PC-3 (cell line): ENCODE results near the gene RABGAP1L. TPM values are rescaled to one million over a fixed set of nuclear protein-coding genes. Genes with fewer than 3 reads are reported as not detected.

Experiments used
- ATAC-seq: fragments of 200-7000 bp; cut with Tn5 transposase; 2 replicates; pipeline ENCODE4 v1.9.1; 2020; ENCODE audit warnings: mild to moderate bottlenecking, moderate library complexity
- BruUV-seq: library from RNA; stranded (reverse); fragments of 400-500 nt; replicated peaks from 2 replicates; lab custom pipeline; 2021; lab: Mats Ljungman, UMichigan
- CTCF ChIA-PET: fragments of 300-600 bp; sonication (Branson Sonifier 250); formaldehyde crosslinking; loops from one replicate; lab custom pipeline; 2022; ENCODE audit warnings: antibody characterized with exemption; lab: Charles Lee
- POLR2A ChIA-PET: fragments of 300-600 bp; sonication (Branson Sonifier 250); formaldehyde crosslinking; loops from one replicate; lab custom pipeline; 2022; ENCODE audit warnings: antibody characterized with exemption; ENCODE audit not compliant: unreplicated experiment; lab: Charles Lee
- DNase-seq: peaks from one replicate; pipeline ENCODE4 v3.0.0-alpha.2; 2015
- H2AFZ ChIP-seq: fragments of 300-600 bp; sonication (generic); 2 replicates; pipeline ENCODE4 v1.6.0; 2016; ENCODE audit warnings: antibody characterized with exemption, low read length
- H3F3A ChIP-seq: fragments of 300-600 bp; sonication (generic); one replicate; pipeline ENCODE4 v1.6.0; 2017; ENCODE audit warnings: antibody characterized with exemption, low read length, control low read depth, mild to moderate bottlenecking; ENCODE audit not compliant: unreplicated experiment
- H3K27ac ChIP-seq: fragments of 300-600 bp; sonication (generic); 2 replicates; pipeline ENCODE4 v1.5.1; 2016; ENCODE audit warnings: mild to moderate bottlenecking, low read length
- H3K27me3 ChIP-seq: fragments of 300-600 bp; sonication (generic); 2 replicates; pipeline ENCODE4 v1.6.1; 2016; ENCODE audit warnings: low read length, mixed read lengths
- H3K36me3 ChIP-seq: fragments of 300-600 bp; sonication (generic); 2 replicates; pipeline ENCODE4 v1.6.1; 2016; ENCODE audit warnings: low read depth, mixed run types, low read length, mixed read lengths
- H3K4me1 ChIP-seq: fragments of 300-600 bp; sonication (generic); 2 replicates; pipeline ENCODE4 v1.5.1; 2016; ENCODE audit warnings: low read length; ENCODE audit not compliant: insufficient read depth
- H3K4me2 ChIP-seq: fragments of 300-600 bp; sonication (generic); 2 replicates; pipeline ENCODE4 v1.6.0; 2016; ENCODE audit warnings: low read length
- H3K4me3 ChIP-seq: fragments of 300-600 bp; sonication (generic); 2 replicates; pipeline ENCODE4 v1.5.1; 2016; ENCODE audit warnings: mild to moderate bottlenecking, low read length, mixed read lengths
- H3K79me2 ChIP-seq: fragments of 300-600 bp; sonication (generic); 2 replicates; pipeline ENCODE4 v1.6.1; 2017; ENCODE audit warnings: low read length, mixed read lengths
- H3K9ac ChIP-seq: fragments of 300-600 bp; sonication (generic); 2 replicates; pipeline ENCODE4 v1.6.0; 2016; ENCODE audit warnings: mild to moderate bottlenecking, low read length
- H3K9me2 ChIP-seq: fragments of 300-600 bp; sonication (generic); replicated peaks from 2 replicates; pipeline ENCODE4 v1.6.1; 2016; ENCODE audit warnings: mixed run types, low read length, mixed read lengths
- H3K9me3 ChIP-seq: fragments of 300-600 bp; sonication (generic); 2 replicates; pipeline ENCODE4 v1.6.1; 2016; ENCODE audit warnings: low read length, mixed read lengths
- H4K20me1 ChIP-seq: fragments of 300-600 bp; sonication (generic); 2 replicates; pipeline ENCODE4 v1.6.1; 2016; ENCODE audit warnings: low read length, mixed read lengths
- CTCF ChIP-seq: fragments of 300-600 bp; sonication (generic); conservative IDR thresholded peaks from 2 replicates; pipeline ENCODE4 v1.5.1; 2017; ENCODE audit warnings: antibody characterized with exemption, low read depth, mild to moderate bottlenecking, low read length
- EZH2 ChIP-seq: fragments of 300-600 bp; sonication (generic); IDR thresholded peaks from one replicate; pipeline ENCODE4 v1.6.1; 2017; ENCODE audit warnings: antibody characterized with exemption, mild to moderate bottlenecking, low read length; ENCODE audit not compliant: unreplicated experiment
- EZH2phosphoT487 ChIP-seq: fragments of 300-600 bp; sonication (generic); IDR thresholded peaks from 2 replicates; pipeline ENCODE4 v1.6.1; 2018; ENCODE audit warnings: mild to moderate bottlenecking, antibody characterized with exemption, low read length, borderline replicate concordance
- intact Hi-C: fragments of 100-400 bp; cut with micrococcal nuclease; formaldehyde crosslinking; loops from 2 replicates; pipeline ENCODE4 v1.9.0; 2023
- total RNA-seq: library from RNA; depleted of rRNA; stranded (reverse); fragments of >200 nt; gene quantifications from 2 replicates; pipeline ENCODE4 v1.2.3, GENCODE V29; 2014

The RABGAP1L gene
- total RNA-seq, 1 experiment from 2014 or later = 24.4 TPM

- Histone ChIP-seq H3K4me3 (no peak overlapping the region), H3K79me2 (no peaks in the 10 kb centered on the region), H2AFZ (no peak overlapping the region), H3K9me2 (no peaks in the 10 kb centered on the region), H3F3A (no peaks in the 10 kb centered on the region), H3K4me2 (no peak overlapping the region), H4K20me1 (no peaks in the 10 kb centered on the region), H3K4me1 (no peaks in the 10 kb centered on the region), H3K9ac (no peak overlapping the region), H3K9me3 (no peaks in the 10 kb centered on the region), H3K27ac (no peak overlapping the region), H3K27me3 (no peaks in the 10 kb centered on the region), H3K36me3 (no peaks in the 10 kb centered on the region)
- intact Hi-C loops = no loop called here
- TF ChIP-seq CTCF (no peak), EZH2phosphoT487 (no peak), EZH2 (no peak)
- ATAC-seq = no peak
- ChIA-PET CTCF (no interaction called here), POLR2A (no interaction called here)
- BruUV-seq = no TSS peak
- no peak for DNase-seq
Observed at GRCh38 chr1:174366946-174367345, 207.6 kb downstream of the RABGAP1L start.

- no peaks in the 10 kb centered on the region for H3K4me1 ChIP-seq
- no peak for ATAC-seq
- BruUV-seq = no TSS peak
- H3K27ac ChIP-seq = no peak overlapping the region
- no peaks in the 10 kb centered on the region for H3K9me2 ChIP-seq
- CTCF ChIA-PET = no interaction called here
- no peak overlapping the region for H2AFZ ChIP-seq
- intact Hi-C loops = no loop called here
- no peaks in the 10 kb centered on the region for H3K9me3 ChIP-seq
- H4K20me1 ChIP-seq = no peaks in the 10 kb centered on the region
- H3K4me2 ChIP-seq = no peak overlapping the region
- H3K9ac ChIP-seq = no peak overlapping the region
- H3F3A ChIP-seq = no peaks in the 10 kb centered on the region
- no peak for TF ChIP-seq EZH2
- no peak for TF ChIP-seq CTCF
- no peak for TF ChIP-seq EZH2phosphoT487
- DNase-seq = no peak
- no peaks in the 10 kb centered on the region for H3K27me3 ChIP-seq
- no peaks in the 10 kb centered on the region for H3K79me2 ChIP-seq
- no peak overlapping the region for H3K4me3 ChIP-seq
- POLR2A ChIA-PET = no interaction called here
- no peaks in the 10 kb centered on the region for H3K36me3 ChIP-seq
Observed at GRCh38 chr1:174367892-174368291, 208.6 kb downstream of the RABGAP1L start.

- Histone ChIP-seq H3K27ac (no peak overlapping the region), H3K79me2 (no peaks in the 10 kb centered on the region), H3K4me1 (no peaks in the 10 kb centered on the region), H3K9ac (no peak overlapping the region), H3K9me2 (no peaks in the 10 kb centered on the region), H3F3A (no peaks in the 10 kb centered on the region), H3K9me3 (no peaks in the 10 kb centered on the region), H2AFZ (no peak overlapping the region), H3K36me3 (no peaks in the 10 kb centered on the region), H4K20me1 (no peaks in the 10 kb centered on the region), H3K27me3 (no peaks in the 10 kb centered on the region), H3K4me3 (no peak overlapping the region), H3K4me2 (no peak overlapping the region)
- ATAC-seq (no peak), DNase-seq (no peak)
- TF ChIP-seq EZH2phosphoT487 = no peak
- TF ChIP-seq EZH2 = no peak
- TF ChIP-seq CTCF = no peak
- CTCF ChIA-PET = no interaction called here
- POLR2A ChIA-PET = no interaction called here
- BruUV-seq = no TSS peak
- intact Hi-C loops = no loop called here
Observed at GRCh38 chr1:174376030-174376429, 216.7 kb downstream of the RABGAP1L start.
